ENCODE results near the gene SCAF1. TPM values are rescaled to one million over a fixed set of nuclear protein-coding genes. Genes with fewer than 3 reads are reported as not detected.
A peak's percentile ranks its signal among the peaks of the same experiment; 100 is the strongest.

The SCAF1 gene
- total and polyA plus RNA-seq, 2 of the 13 experiments (the other 11 are each of a cell fraction or from before 2014, with no cell fraction given) = 3.3 to 6.1 TPM

- no peak for TF ChIP-seq NFAT5 (CRISPR knock-in tag; IDR thresholded peaks at IDR 0.05)
- TF ChIP-seq CBX2 (IDR thresholded peaks at IDR 0.05; ENCODE audit: low read depth, low read length) = no peak
- TF ChIP-seq CBX2 (CRISPR knock-in tag; IDR thresholded peaks at IDR 0.05; ENCODE audit: low read depth) = no peak
- TF ChIP-seq TEAD3 (CRISPR knock-in tag; optimal IDR thresholded peaks at IDR 0.05; ENCODE audit: borderline replicate concordance) = peak; percentile 91
- no peak for TF ChIP-seq PRDM15 (CRISPR knock-in tag; IDR thresholded peaks at IDR 0.05)
- TF ChIP-seq SIN3B (IDR thresholded peaks at IDR 0.05; ENCODE audit: low read length) = peak; percentile 23; the same call in 1 of the 2 replicates
- peak; percentile 78 for TF ChIP-seq RXRB (CRISPR knock-in tag; IDR thresholded peaks at IDR 0.05; ENCODE audit: borderline replicate concordance)
- no peak; the same call in 1 of the 2 replicates for TF ChIP-seq TBX3 (IDR thresholded peaks at IDR 0.05; ENCODE audit: borderline replicate concordance)
- TF ChIP-seq ATF3 (CRISPR knock-in tag; IDR thresholded peaks at IDR 0.05) = peak; percentile 95
- TF ChIP-seq ZNF382 (CRISPR knock-in tag; IDR thresholded peaks at IDR 0.05; ENCODE audit: borderline replicate concordance) = no peak
- peak; percentile 28; the same call in 1 of the 2 replicates for TF ChIP-seq ZNF281 (CRISPR knock-in tag; IDR thresholded peaks at IDR 0.05; ENCODE audit: borderline replicate concordance)
- TF ChIP-seq NCOA2 (CRISPR knock-in tag; IDR thresholded peaks at IDR 0.05) = peak; percentile 49; the same call in 1 of the 2 replicates
- no peak for TF ChIP-seq MIER2 (CRISPR knock-in tag; IDR thresholded peaks at IDR 0.05)
- no peak for TF ChIP-seq FOXA1 (IDR thresholded peaks at IDR 0.05)
- TF ChIP-seq FOXA1 (CRISPR knock-in tag; IDR thresholded peaks at IDR 0.05) = peak; percentile 24; the same call in 1 of the 2 replicates
- TF ChIP-seq NFYC (CRISPR knock-in tag; IDR thresholded peaks at IDR 0.05) = peak; percentile 10; the same call in 1 of the 2 replicates
- 0 out of 2 replicates have a peak, but pooled peaks have one; percentile 37 for TF ChIP-seq SMAD1 (CRISPR knock-in tag; IDR thresholded peaks at IDR 0.05; ENCODE audit: borderline replicate concordance, low read depth)
These were observed 1.7 kb upstream of the SCAF1 start, which contains the start of gene RRAS (continued) for GRCh38 chr19:49640113-49640898.

Measured in HepG2 (cell line).